ENCODE results near the gene C1orf94. TPM values are rescaled to one million over a fixed set of nuclear protein-coding genes. Genes with fewer than 3 reads are reported as not detected.

The C1orf94 gene
- total RNA-seq, 2 donors from 2014 or later = not detected

DNA sequence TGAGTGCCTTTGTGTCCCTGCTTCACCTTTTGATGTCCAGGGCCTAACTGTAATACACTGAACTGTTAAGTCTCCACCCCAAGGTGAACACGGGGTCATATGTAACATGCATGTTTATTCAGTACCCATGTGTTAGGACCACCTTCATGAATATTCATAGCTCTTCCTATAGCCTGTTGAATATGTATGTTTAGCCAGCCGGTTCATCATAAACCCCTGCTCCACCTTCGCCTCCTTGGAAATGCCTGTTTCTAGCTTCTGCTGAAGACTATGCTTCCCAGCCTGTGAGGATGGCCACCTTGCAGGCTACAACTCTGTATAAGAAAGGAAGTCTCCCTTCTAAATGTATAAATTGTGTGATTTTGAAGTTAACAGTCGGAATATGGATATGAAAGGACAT lies 69.3 kb downstream of the C1orf94 start:
- no peaks in the 10 kb centered on the region for H3K36me3 Mint-ChIP-seq
- peaks cover 26 to 68% of the 10 kb centered on the region in 2 donors for H3K27me3 Mint-ChIP-seq
- DNase-seq (ENCODE audit: low spot score) (no peak), ATAC-seq (no peak)
- H3K27ac Mint-ChIP-seq = no peak overlapping the region
- no peaks in the 10 kb centered on the region for H3K9me3 Mint-ChIP-seq
- no peaks in the 10 kb centered on the region for H3K4me1 Mint-ChIP-seq (ENCODE audit: low read depth in 2 of 2)
- no peak overlapping the region for H3K4me3 Mint-ChIP-seq

DNA sequence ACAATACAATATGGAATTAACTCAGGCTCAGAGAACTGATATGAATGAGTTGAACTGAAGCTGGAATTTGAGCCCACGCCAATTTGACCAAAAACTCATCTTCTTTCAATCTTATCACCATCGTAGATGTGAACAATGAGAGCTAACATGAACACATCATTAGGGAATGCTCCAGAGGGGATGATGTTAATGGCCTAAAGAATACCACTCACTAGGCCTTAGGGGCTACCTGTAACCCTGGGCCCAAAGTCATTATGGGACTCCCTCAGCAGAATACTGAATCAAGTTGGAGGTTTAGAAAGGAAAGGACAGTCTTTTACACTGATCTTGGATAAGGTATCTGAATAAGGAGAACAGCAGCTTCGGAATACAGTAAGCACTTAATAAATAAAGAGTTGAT lies 73.6 kb downstream of the C1orf94 start:
- H3K4me3 Mint-ChIP-seq = no peak overlapping the region
- DNase-seq (ENCODE audit: low spot score) (no peak), ATAC-seq (no peak)
- H3K4me1 Mint-ChIP-seq (ENCODE audit: low read depth in 2 of 2) = no peaks in the 10 kb centered on the region
- H3K27me3 Mint-ChIP-seq = peaks cover 22 to 36% of the 10 kb centered on the region in 2 donors
- no peaks in the 10 kb centered on the region for H3K9me3 Mint-ChIP-seq
- H3K27ac Mint-ChIP-seq = no peak overlapping the region
- no peaks in the 10 kb centered on the region for H3K36me3 Mint-ChIP-seq

DNA sequence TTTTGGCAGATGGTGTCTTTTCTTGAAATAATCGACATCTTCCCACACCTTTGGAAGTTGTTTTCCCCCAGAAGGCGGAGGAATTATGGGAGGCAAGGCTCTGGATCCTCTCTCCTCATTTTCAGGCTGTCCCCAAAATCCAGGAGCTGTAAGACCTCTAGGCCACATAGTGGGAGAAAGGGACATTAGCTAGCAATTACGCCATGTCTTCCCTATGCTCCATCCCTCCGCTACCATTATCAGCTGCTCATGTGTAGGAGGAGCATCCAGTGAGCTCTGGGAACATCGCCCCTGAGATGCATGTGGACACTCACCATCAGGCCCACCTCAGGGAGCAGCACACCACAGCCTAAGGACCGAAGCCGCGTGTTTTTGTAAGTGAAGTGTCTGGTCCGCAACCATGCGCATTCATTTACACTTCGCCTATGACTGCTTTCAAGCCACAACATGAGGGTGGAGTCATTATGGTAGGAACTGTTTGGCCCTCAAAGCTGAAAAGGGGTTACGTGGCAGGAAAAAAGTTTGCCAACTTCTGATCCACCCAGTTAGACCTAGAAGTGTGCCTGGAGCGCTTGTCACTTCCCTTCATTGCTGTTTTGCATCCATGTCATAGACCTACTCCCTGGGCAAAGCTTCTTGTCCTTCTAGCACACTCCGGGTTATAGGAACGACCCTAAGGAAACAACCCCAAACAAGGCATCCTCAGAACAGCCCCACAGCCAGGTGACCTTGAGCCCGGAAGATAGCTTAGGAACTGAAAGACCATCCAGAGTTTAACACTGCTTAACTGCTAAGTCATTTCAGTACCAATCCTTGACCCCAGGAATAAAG lies 85.5 kb downstream of the C1orf94 start:
- DNase-seq (ENCODE audit: low spot score) (no peak), ATAC-seq (no peak)
- Mint-ChIP-seq H3K4me3 (no peak overlapping the region), H3K4me1 (ENCODE audit: low read depth in 2 of 2) (no peaks in the 10 kb centered on the region), H3K27me3 (peaks cover 14 to 26% of the 10 kb centered on the region in 2 donors), H3K36me3 (no peaks in the 10 kb centered on the region), H3K27ac (no peak overlapping the region), H3K9me3 (no peaks in the 10 kb centered on the region)

DNA sequence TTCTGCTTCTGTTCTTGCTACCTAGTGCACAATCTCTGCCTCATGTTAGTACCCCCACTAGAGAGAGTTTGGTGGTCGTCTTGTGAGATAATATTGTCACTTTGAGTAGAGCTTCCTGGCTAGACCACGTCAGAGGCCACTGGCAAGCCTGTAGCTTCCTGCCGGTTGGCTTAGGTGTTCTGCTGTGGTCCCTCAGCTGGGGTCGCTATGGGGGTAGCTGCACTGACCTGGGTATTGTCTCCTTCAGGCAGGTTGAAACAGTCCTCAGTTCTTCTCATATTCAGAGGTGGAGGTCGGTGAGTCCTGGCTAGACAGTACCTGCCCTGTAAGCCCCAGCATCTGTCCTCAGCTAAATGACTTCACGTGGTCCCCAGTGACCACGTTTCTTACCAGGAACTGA lies 86.2 kb downstream of the C1orf94 start:
- Mint-ChIP-seq H3K27ac (no peak overlapping the region), H3K4me3 (no peak overlapping the region), H3K36me3 (no peaks in the 10 kb centered on the region), H3K9me3 (no peaks in the 10 kb centered on the region), H3K27me3 (peaks cover 19 to 31% of the 10 kb centered on the region in 2 donors), H3K4me1 (ENCODE audit: low read depth in 2 of 2) (no peaks in the 10 kb centered on the region)
- ATAC-seq (peak; percentile 10 to 54), DNase-seq (ENCODE audit: low spot score) (no peak)

DNA sequence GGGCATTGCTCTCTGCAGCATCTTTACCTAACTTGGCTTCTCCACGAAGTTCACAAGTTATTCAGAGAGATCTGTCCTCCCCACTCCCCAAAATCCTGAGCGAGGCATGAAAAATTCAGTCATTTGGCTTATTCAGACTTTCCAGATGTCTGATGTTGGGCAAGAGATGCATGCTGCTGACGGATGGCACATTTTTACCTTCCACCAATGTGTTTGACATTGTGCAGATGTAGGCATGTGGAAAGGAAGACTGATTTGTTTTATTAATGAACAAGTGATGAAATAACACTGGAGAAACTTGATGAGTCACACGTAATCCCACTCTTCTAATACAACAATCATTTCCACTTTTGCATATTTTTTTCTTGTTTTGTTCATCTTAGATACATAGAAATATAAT lies 86.7 kb downstream of the C1orf94 start:
- H3K4me1 Mint-ChIP-seq (ENCODE audit: low read depth in 2 of 2) = no peaks in the 10 kb centered on the region
- H3K36me3 Mint-ChIP-seq = no peaks in the 10 kb centered on the region
- no peaks in the 10 kb centered on the region for H3K9me3 Mint-ChIP-seq
- DNase-seq (ENCODE audit: low spot score) = no peak
- no peak for ATAC-seq
- H3K4me3 Mint-ChIP-seq = no peak overlapping the region
- peaks cover 19 to 36% of the 10 kb centered on the region in 2 donors for H3K27me3 Mint-ChIP-seq
- H3K27ac Mint-ChIP-seq = no peak overlapping the region

DNA sequence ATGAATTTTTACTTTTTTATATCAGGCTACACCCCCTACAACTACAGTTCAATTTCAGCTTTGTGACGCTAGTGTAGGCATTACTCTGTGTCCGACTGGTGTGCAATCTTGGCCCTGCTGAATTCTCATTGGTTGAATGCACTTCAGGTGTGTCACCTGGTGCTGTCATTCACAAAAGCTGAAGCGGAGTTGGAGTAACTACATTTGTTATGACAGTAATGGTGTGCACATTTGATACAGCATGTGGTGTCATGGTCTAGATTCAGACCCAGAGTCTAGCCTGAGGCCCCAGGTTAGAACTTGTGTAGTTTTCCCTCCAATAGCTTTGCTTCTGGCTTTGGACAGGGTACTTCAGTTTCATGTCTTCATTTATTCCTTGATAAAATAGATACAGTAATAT lies 88.7 kb downstream of the C1orf94 start:
- peaks cover 17 to 42% of the 10 kb centered on the region in 2 donors for H3K27me3 Mint-ChIP-seq
- no peak for DNase-seq (ENCODE audit: low spot score)

DNA sequence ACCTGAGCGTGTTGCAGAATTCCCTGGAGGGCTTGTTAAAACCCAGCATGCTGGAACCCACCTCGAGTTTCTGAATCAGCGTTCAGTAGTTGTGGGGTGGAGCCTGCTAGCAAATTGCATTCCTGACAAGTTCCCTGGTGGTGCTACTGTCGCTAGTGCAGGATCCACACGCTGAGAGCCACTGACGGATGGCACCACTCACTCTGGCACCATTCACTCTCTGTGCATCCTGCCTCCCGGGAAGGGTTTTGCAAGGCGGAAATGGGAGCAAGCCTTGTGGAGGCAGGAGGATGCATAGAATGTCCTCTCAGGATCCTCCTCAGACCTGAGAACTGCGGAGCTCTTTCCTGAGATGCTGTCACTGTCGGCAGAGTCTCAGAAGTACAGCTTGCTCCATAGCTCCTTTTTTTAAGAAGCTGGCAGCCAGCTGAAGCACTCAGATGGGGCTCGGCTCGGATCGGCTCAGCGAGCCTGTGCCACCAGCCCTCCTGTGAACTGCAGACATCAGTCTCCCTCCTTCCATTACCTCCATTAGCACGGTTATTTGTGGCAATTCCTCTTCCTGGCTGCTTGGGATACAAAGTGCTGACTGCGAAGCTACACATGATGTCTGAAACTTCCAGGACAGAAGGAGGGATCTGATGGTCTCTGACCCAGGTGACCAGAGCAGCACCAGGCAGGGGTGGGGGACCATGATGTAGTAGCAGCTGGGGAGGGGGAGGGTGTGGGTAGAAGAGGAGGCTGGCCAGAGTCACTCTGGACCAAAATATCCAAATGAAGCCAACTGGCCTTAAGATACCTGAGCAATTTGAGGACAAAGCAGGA lies 89.6 kb downstream of the C1orf94 start:
- Mint-ChIP-seq H3K4me3 (no peak overlapping the region), H3K9me3 (no peaks in the 10 kb centered on the region), H3K27me3 (peaks cover 19 to 37% of the 10 kb centered on the region in 2 donors), H3K27ac (no peak overlapping the region), H3K4me1 (ENCODE audit: low read depth in 2 of 2) (no peaks in the 10 kb centered on the region), H3K36me3 (no peaks in the 10 kb centered on the region)
- DNase-seq (ENCODE audit: low spot score) (no peak), ATAC-seq (no peak)

More for the DNA sequence above, 88.7 kb downstream of the C1orf94 start:
- ATAC-seq = no peak
- H3K4me3 Mint-ChIP-seq = no peak overlapping the region
- no peak overlapping the region for H3K27ac Mint-ChIP-seq
- no peaks in the 10 kb centered on the region for H3K36me3 Mint-ChIP-seq
- H3K4me1 Mint-ChIP-seq (ENCODE audit: low read depth in 2 of 2) = no peaks in the 10 kb centered on the region
- H3K9me3 Mint-ChIP-seq = no peaks in the 10 kb centered on the region

DNA sequence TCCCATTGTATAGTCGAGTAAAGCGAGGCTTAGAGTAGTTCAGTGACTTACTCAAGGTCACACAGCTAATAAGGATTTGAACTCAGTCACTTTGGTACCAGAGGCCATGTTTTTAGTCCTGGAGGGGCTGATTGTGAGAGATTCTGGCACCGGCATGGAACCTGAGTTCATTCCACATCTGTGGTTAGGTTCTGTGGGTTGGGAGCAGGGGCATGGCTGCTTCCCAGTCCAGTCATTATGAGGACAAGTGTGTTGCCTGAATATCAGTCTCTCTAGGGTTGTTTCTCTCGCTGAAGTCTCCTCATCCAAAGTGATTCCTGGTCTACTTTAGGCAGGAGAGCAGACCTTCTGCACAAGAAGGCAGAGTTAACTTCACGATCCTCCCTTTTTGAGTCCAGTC lies 90.6 kb downstream of the C1orf94 start:
- no peak for ATAC-seq
- H3K36me3 Mint-ChIP-seq = no peaks in the 10 kb centered on the region
- no peak for DNase-seq (ENCODE audit: low spot score)
- H3K27me3 Mint-ChIP-seq = peaks cover 20 to 38% of the 10 kb centered on the region in 2 donors
- H3K4me3 Mint-ChIP-seq = no peak overlapping the region
- no peak overlapping the region for H3K27ac Mint-ChIP-seq
- H3K4me1 Mint-ChIP-seq (ENCODE audit: low read depth in 2 of 2) = no peaks in the 10 kb centered on the region
- H3K9me3 Mint-ChIP-seq = no peaks in the 10 kb centered on the region

DNA sequence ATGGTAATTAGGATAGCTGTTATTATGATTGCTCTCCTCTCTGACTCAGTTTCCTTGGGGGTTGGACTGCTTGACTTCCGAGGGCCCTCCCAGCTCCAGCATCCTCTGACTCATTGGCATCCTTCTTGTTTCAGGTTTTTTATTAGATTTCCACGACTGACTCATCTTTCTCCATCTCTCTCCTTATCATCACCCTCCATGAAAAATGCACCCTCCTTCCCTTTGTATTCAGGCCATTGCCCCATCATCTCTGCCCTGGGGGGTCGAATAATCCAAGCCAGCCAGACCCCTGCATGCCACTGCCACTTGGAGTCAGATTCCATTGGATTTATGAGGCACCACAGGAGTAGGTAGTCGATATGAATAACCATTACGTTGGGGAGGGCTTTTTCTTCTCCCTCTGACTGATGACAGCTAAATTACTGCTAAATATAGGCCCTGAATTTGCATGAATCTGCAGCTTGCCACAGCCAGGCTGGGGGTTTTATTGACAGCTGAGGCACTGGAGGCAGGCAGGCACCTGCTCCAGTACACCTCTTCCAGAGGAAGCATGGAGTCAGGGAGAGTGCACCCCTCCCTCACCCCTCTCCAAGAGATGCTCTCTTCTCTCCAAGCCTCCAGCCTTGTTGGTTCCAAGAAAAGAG lies 91.7 kb downstream of the C1orf94 start:
- Mint-ChIP-seq H3K27me3 (peaks cover 20 to 41% of the 10 kb centered on the region in 2 donors), H3K4me1 (ENCODE audit: low read depth in 2 of 2) (no peaks in the 10 kb centered on the region), H3K9me3 (no peaks in the 10 kb centered on the region), H3K27ac (no peak overlapping the region), H3K4me3 (no peak overlapping the region), H3K36me3 (no peaks in the 10 kb centered on the region)
- ATAC-seq = no peak
- no peak for DNase-seq (ENCODE audit: low spot score)

Other genes with a start within 250 kb of the C1orf94 start
- not detected for gene CSMD2, start 11.7 kb upstream of the C1orf94 start, total RNA-seq